T-helper 1 cell treated with Interleukin-12 subunit alpha and Interleukin-12 subunit beta and Interleukin-4 antibody, amounts not matched to agents 30 μg/mL and 1 μg/mL, for 36 hours (primary cell): ENCODE measurements around the gene TINCR.

Source experiments
- H3K27ac Mint-ChIP-seq: one replicate; pipeline ENCODE4 v1.8.0; 2021; ENCODE audit warnings: mild to moderate bottlenecking, mixed read lengths
- H3K27me3 Mint-ChIP-seq: one replicate; pipeline ENCODE4 v1.8.0; 2021; ENCODE audit warnings: low read depth, mixed read lengths
- H3K36me3 Mint-ChIP-seq: one replicate; pipeline ENCODE4 v1.8.0; 2021; ENCODE audit warnings: low read depth, mixed read lengths
- H3K4me1 Mint-ChIP-seq: one replicate; pipeline ENCODE4 v1.8.0; 2021; ENCODE audit warnings: low read depth, mixed read lengths
- H3K4me3 Mint-ChIP-seq: one replicate; pipeline ENCODE4 v1.8.0; 2021; ENCODE audit warnings: mild to moderate bottlenecking, moderate library complexity, mixed read lengths
- H3K9me3 Mint-ChIP-seq: one replicate; pipeline ENCODE4 v1.8.0; 2021; ENCODE audit warnings: mixed read lengths

Gene TINCR

DNA sequence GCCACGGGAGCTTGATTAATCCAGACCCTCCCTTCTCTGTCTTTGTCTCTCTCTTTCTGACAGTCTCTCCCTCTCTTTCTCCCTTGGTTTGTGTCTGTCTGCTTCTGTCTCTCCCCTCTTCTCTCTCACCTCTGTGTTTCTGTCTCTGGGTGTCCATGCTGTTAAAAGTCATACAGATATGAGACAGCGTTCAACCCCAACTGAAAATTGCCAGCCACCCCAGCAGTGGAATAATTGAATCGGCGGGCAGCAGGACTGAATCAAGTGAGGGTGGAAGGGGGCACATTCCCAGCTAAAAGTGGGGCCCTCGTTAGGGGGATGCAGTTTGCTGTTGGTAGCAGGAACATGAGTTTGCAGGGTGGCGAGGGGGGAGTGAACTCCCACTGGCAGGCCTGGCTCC, 43.7 kb downstream of the TINCR start:
- H3K36me3 Mint-ChIP-seq, result no peaks in the 10 kb centered on the region
- H3K27me3 Mint-ChIP-seq, result no peaks in the 10 kb centered on the region
- no peaks in the 10 kb centered on the region for H3K4me1 Mint-ChIP-seq
- H3K27ac Mint-ChIP-seq, result no peak overlapping the region
- H3K4me3 Mint-ChIP-seq, result no peak overlapping the region
- H3K9me3 Mint-ChIP-seq, result peaks cover 4% of the 10 kb centered on the region

DNA sequence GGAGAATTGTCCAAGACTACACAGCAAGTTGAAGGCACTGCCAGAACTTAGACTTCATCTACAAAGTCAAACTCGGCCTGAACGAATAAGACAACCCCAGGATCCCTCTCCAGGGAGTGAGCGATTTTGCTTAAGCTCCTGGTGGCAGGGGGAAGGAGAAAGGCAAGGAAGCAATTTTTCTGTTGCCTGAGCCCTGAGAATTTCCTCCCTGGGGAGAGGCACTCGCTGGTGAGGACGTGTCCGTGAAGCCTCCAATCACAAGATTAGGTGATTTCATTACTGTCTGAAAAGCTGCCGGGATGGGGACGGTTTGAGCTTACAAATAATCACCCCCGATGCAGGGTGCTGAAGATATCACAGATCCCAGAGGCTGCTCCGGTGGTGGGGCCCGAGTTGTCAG, 45.6 kb downstream of the TINCR start:
- Mint-ChIP-seq H3K4me1 (no peaks in the 10 kb centered on the region), H3K36me3 (no peaks in the 10 kb centered on the region), H3K4me3 (no peak overlapping the region), H3K27ac (no peak overlapping the region), H3K9me3 (peaks cover 13% of the 10 kb centered on the region), H3K27me3 (no peaks in the 10 kb centered on the region)

DNA sequence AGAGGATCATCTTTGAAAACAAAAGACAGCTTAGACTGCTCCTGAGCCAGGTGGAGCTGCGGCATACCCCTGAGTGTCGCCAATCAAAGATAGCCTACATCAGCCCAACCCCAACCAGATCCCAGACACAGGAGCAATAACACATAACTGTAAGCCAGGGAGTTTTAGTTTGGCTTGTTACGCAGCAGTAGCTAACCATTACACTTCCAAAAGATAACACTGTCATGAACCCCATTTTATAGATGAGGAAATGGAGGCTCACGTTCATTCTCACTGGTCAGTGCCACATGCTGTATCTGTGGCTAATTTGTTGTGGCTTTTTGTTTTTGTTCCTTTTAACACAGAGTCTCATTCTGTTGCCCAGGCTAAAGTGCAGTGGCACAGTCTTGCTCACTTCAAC, 47.3 kb downstream of the TINCR start:
- no peaks in the 10 kb centered on the region for H3K36me3 Mint-ChIP-seq
- no peak overlapping the region for H3K27ac Mint-ChIP-seq
- H3K4me3 Mint-ChIP-seq, result no peak overlapping the region
- no peaks in the 10 kb centered on the region for H3K27me3 Mint-ChIP-seq
- no peaks in the 10 kb centered on the region for H3K4me1 Mint-ChIP-seq
- peaks cover 29% of the 10 kb centered on the region for H3K9me3 Mint-ChIP-seq

DNA sequence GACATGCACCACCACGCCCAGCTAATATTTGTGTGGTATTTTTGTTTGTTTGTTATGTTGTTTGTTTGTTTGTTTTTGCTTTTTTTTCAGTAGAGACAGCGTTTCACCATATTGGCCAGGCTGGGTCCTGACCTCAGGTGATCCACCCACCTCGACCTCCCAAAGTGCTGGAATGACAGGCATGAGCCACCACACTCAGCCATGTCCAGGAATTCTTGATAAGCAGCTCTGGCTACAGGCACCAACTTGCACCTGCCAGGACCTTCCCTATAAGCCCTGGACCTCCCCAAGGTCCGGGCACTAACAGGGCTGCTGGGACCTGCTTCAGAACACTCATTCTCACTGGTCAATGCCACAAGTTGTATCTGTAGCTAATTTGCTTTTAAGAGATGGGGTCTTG, 48.7 kb downstream of the TINCR start:
- Mint-ChIP-seq H3K27me3 (no peaks in the 10 kb centered on the region), H3K4me1 (no peaks in the 10 kb centered on the region), H3K36me3 (no peaks in the 10 kb centered on the region), H3K27ac (no peak overlapping the region), H3K4me3 (no peak overlapping the region), H3K9me3 (peaks cover 29% of the 10 kb centered on the region)

DNA sequence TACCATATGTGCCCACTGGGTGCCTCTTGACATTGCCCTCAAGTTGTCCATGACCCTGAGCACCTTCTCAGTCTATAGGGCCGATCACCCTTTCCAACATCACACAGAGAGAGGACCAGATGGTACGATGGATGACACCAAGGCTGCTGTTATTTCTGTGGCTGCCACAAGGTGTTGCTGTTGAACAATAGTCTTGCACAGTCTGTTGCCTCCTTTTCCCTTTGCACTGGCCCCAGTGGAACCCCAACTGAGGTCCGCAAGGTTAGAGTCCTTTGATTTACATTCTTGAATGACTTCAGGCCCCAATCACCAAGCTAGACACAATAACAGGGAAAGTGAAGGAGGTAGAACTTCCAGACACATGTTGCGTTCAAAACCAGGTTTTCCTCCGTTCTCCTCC, 52.0 kb downstream of the TINCR start:
- H3K4me3 Mint-ChIP-seq, result no peak overlapping the region
- no peaks in the 10 kb centered on the region for H3K4me1 Mint-ChIP-seq
- H3K27me3 Mint-ChIP-seq, result no peaks in the 10 kb centered on the region
- H3K27ac Mint-ChIP-seq, result no peak overlapping the region
- H3K36me3 Mint-ChIP-seq, result no peaks in the 10 kb centered on the region
- peaks cover 38% of the 10 kb centered on the region for H3K9me3 Mint-ChIP-seq

DNA sequence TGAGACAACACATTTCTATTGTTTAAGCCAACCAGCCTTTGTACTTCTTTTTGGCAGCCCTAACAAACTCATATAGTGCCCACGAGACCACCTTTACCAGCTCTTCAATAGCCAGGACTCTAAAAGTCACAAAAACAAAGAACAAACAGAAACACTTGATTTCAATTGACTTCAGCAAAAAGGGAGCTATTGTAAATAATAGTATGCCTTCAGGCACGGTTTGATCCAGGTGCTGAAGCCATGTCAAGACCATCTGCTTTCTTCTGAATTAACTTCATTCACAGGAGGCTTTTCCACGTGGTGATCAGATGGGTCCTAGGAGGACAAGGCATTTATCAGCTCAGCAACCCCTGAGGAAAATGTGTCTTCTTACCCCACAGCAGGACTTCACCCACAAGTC, 53.8 kb downstream of the TINCR start:
- Mint-ChIP-seq H3K36me3 (no peaks in the 10 kb centered on the region), H3K27ac (no peak overlapping the region), H3K9me3 (peaks cover 34% of the 10 kb centered on the region)

DNA sequence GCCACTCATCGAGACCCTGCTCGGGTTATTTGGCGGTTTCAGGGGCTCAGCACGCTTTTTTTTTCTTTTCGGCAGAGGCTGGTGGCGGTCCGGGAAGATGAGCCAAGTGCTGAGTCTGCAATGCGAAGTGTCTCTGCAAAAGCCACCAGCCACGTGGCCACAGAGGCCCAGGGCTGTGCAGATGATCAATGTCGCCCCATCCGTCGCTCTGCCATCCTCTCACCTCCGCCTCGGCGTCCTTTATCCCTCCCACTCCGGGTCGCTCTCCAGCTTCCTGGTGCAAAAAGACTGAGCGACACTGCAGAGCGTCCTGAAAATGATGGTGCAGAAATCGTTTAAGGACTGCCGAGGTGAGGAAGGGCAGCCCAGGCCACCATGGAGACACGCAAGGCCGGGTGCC, 55.0 kb downstream of the TINCR start:
- no peaks in the 10 kb centered on the region for H3K27me3 Mint-ChIP-seq
- H3K4me3 Mint-ChIP-seq, result no peak overlapping the region
- no peaks in the 10 kb centered on the region for H3K4me1 Mint-ChIP-seq
- H3K27ac Mint-ChIP-seq, result no peak overlapping the region
- H3K36me3 Mint-ChIP-seq, result no peaks in the 10 kb centered on the region
- H3K9me3 Mint-ChIP-seq, result peaks cover 29% of the 10 kb centered on the region

More for the DNA sequence above, 53.8 kb downstream of the TINCR start:
- H3K4me3 Mint-ChIP-seq, result no peak overlapping the region
- H3K27me3 Mint-ChIP-seq, result no peaks in the 10 kb centered on the region
- H3K4me1 Mint-ChIP-seq, result no peaks in the 10 kb centered on the region
